GM12878 (cell line): Measurements from ENCODE around the gene FOSB. TPM values are rescaled to one million over a fixed set of nuclear protein-coding genes. Genes with fewer than 3 reads are reported as not detected.

Experiments
- ATAC-seq: fragments of 200-7000 bp; cut with Tn5 transposase; 3 replicates; pipeline ENCODE4 v1.9.1; 2020; ENCODE audit warnings: mild to moderate bottlenecking, moderate library complexity
- BruUV-seq: library from RNA; stranded (reverse); fragments of 400-500 nt; replicated peaks from 2 replicates; lab custom pipeline; 2021; lab: Mats Ljungman, UMichigan
- CTCF ChIA-PET: fragments of 300-600 bp; sonication (Branson Sonifier 250); formaldehyde crosslinking; extraction: SDS; loops from one replicate; lab custom pipeline; 2021; ENCODE audit warnings: inconsistent platforms; lab: Yijun Ruan, JAX
- POLR2A ChIA-PET: fragments of 350-600 bp; formaldehyde crosslinking; extraction: SDS; loops from one replicate; lab custom pipeline; 2021; ENCODE audit warnings: inconsistent platforms; lab: Charles Lee
- RAD21 ChIA-PET: fragments of 300-600 bp; sonication (Branson Sonifier 250); formaldehyde crosslinking; loops from one replicate; lab custom pipeline; 2023; ENCODE audit warnings: antibody characterized with exemption; ENCODE audit not compliant: unreplicated experiment; lab: Charles Lee
- SMC1A ChIA-PET: fragments of 300-600 bp; sonication (Branson Sonifier 250); formaldehyde crosslinking; loops from one replicate; lab custom pipeline; 2023; ENCODE audit not compliant: unreplicated experiment, uncharacterized antibody; lab: Charles Lee
- DNase-seq: peaks from one replicate; pipeline ENCODE4 v3.0.0-alpha.2; 2011; ENCODE audit warnings: low read depth, low spot score
- FAIRE-seq: peaks from 3 replicates; lab custom pipeline; 2011; peaks lifted over from hg19 to GRCh38; lab: Jason Lieb, UNC
- H2AFZ ChIP-seq: 2 replicates; pipeline ENCODE4 v1.6.0; 2011; ENCODE audit warnings: low read depth, low read length, control low read depth; ENCODE audit not compliant: control insufficient read depth
- H3K27ac ChIP-seq: 2 replicates; pipeline ENCODE4 v1.5.1; 2011; ENCODE audit warnings: control low read depth; ENCODE audit not compliant: control insufficient read depth, insufficient read depth
- H3K27me3 ChIP-seq, 2 experiments: replicated peaks in 1 of 2; 2 replicates each; pipeline versions ENCODE4 v1.6.0 to v1.6.1; 2011; ENCODE audit warnings: low read length in 1 of 2; ENCODE audit not compliant: control insufficient read depth in 2 of 2, insufficient read depth in 2 of 2
- H3K36me3 ChIP-seq, 2 experiments: 2 replicates each; pipeline ENCODE4 v1.5.1; 2011; ENCODE audit warnings: low read length in 1 of 2; ENCODE audit not compliant: control insufficient read depth in 2 of 2, insufficient read depth in 2 of 2
- H3K4me1 ChIP-seq: 2 replicates; pipeline ENCODE4 v1.6.1; 2011; ENCODE audit warnings: mild to moderate bottlenecking, low read length, moderate library complexity, mixed read lengths; ENCODE audit not compliant: control insufficient read depth, insufficient read depth
- H3K4me2 ChIP-seq: 2 replicates; pipeline ENCODE4 v1.6.0; 2011; ENCODE audit warnings: control low read depth; ENCODE audit not compliant: control insufficient read depth, insufficient read depth
- H3K4me3 ChIP-seq: fragments of 200-600 bp; sonication (generic); 2 replicates; pipeline ENCODE4 v1.5.1; 2016
- H3K79me2 ChIP-seq: 2 replicates; pipeline ENCODE4 v1.6.0; 2011; ENCODE audit warnings: low read length; ENCODE audit not compliant: control insufficient read depth, insufficient read depth
- H3K9ac ChIP-seq: 2 replicates; pipeline ENCODE4 v1.8.0; 2011; ENCODE audit warnings: low read length, control low read depth, mixed read lengths; ENCODE audit not compliant: control insufficient read depth, insufficient read depth
- H3K9me3 ChIP-seq: replicated peaks from 3 replicates; pipeline ENCODE4 v1.5.1; 2011; ENCODE audit warnings: mild to moderate bottlenecking, low read length; ENCODE audit not compliant: control insufficient read depth, insufficient read depth
- H4K20me1 ChIP-seq: 2 replicates; pipeline ENCODE4 v1.6.0; 2011; ENCODE audit not compliant: control insufficient read depth, insufficient read depth
- ATF7 ChIP-seq: fragments of 450-650 bp; IDR thresholded peaks from 2 replicates; pipeline ENCODE4 v1.6.1; 2016; ENCODE audit warnings: low read depth, mild to moderate bottlenecking
- BCLAF1 ChIP-seq: fragments of 450-650 bp; IDR thresholded peaks from 2 replicates; pipeline ENCODE4 v1.6.1; 2017; ENCODE audit warnings: antibody characterized with exemption, mild to moderate bottlenecking, moderate library complexity
- BMI1 ChIP-seq: fragments of 450-650 bp; IDR thresholded peaks from 2 replicates; pipeline ENCODE4 v1.6.1; 2016; ENCODE audit warnings: mild to moderate bottlenecking, moderate library complexity, borderline replicate concordance
- CHD1 ChIP-seq: IDR thresholded peaks from 2 replicates; pipeline ENCODE4 v1.6.1; 2012; ENCODE audit warnings: low read depth, low read length, improper control_type of control experiment
- CHD2 ChIP-seq: IDR thresholded peaks from 2 replicates; pipeline ENCODE4 v1.6.1; 2011; ENCODE audit warnings: low read depth, low read length, improper control_type of control experiment, borderline replicate concordance
- CREB1 ChIP-seq: IDR thresholded peaks from 2 replicates; pipeline ENCODE4 v1.6.1; 2012; ENCODE audit warnings: low read depth, mild to moderate bottlenecking, inconsistent platforms
- CREM ChIP-seq: IDR thresholded peaks from 2 replicates; pipeline ENCODE4 v1.6.1; 2014; ENCODE audit warnings: antibody characterized with exemption, low read depth
- EED ChIP-seq: sonication (generic); IDR thresholded peaks from 2 replicates; pipeline ENCODE4 v1.6.1; 2016; ENCODE audit warnings: antibody characterized with exemption, low read depth
- ESRRA ChIP-seq: IDR thresholded peaks from 2 replicates; pipeline ENCODE4 v1.6.1; 2012; ENCODE audit warnings: mild to moderate bottlenecking, low read length, improper control_type of control experiment
- GABPA ChIP-seq: IDR thresholded peaks from 2 replicates; pipeline ENCODE4 v1.6.1; 2014; ENCODE audit warnings: antibody characterized with exemption, low read depth, mild to moderate bottlenecking, inconsistent platforms
- JUNB ChIP-seq: IDR thresholded peaks from 2 replicates; pipeline ENCODE4 v1.6.1; 2016; ENCODE audit warnings: antibody characterized with exemption, mild to moderate bottlenecking
- KAT2A ChIP-seq: conservative IDR thresholded peaks from 2 replicates; pipeline ENCODE4 v1.6.1; 2011; ENCODE audit warnings: low read depth, low read length; ENCODE audit not compliant: control insufficient read depth
- MAX ChIP-seq: IDR thresholded peaks from 2 replicates; pipeline ENCODE4 v1.6.1; 2012; ENCODE audit warnings: low read depth, low read length, improper control_type of control experiment
- MLLT1 ChIP-seq: fragments of 450-650 bp; IDR thresholded peaks from 2 replicates; pipeline ENCODE4 v1.6.1; 2016; ENCODE audit warnings: mild to moderate bottlenecking
- NKRF ChIP-seq: fragments of 450-650 bp; conservative IDR thresholded peaks from 2 replicates; pipeline ENCODE4 v1.6.1; 2017; ENCODE audit warnings: mild to moderate bottlenecking, moderate library complexity
- PAX5 ChIP-seq: IDR thresholded peaks from 2 replicates; pipeline ENCODE4 v1.6.1; 2011; ENCODE audit warnings: low read depth, low read length, borderline replicate concordance
- POLR2AphosphoS5 ChIP-seq: IDR thresholded peaks from 2 replicates; pipeline ENCODE4 v1.6.1; 2011; ENCODE audit warnings: mild to moderate bottlenecking, low read length, inconsistent platforms
- SREBF1 ChIP-seq: IDR thresholded peaks from 2 replicates; pipeline ENCODE4 v1.6.1; 2012; ENCODE audit warnings: mild to moderate bottlenecking, low read length
- TARDBP ChIP-seq: IDR thresholded peaks from 2 replicates; pipeline ENCODE4 v1.6.1; 2016; ENCODE audit warnings: borderline replicate concordance
- WGBS: methylation state at CpG from one replicate; pipeline ENCODE4 v1.1.6; 2016; ENCODE audit warnings: low lambda C conversion rate; ENCODE audit not compliant: insufficient replicate concordance, insufficient coverage; ENCODE audit errors: missing lambda C conversion rate; 5-methylcytosine and 5-hydroxymethylcytosine counted together
- in situ Hi-C: fragments of 300-500 bp; cut with MboI; formaldehyde crosslinking; loops from 9 replicates; pipeline ENCODE4 v1.14.3; 2018; ENCODE audit warnings: mixed read lengths
- intact Hi-C: fragments of 100-400 bp; cut with micrococcal nuclease; formaldehyde crosslinking; loops from one replicate; pipeline ENCODE4 v1.14.2; 2022; ENCODE audit not compliant: unreplicated experiment
- polyA plus RNA-seq, 11 experiments: library from polyadenylated mRNA; depleted of rRNA in 4 of 11; unstranded in 6 of 11; stranded (reverse) in 5 of 11; fragments of >200 nt; fragmentation: Nextera tagmentation in 4 of 11; fragmentation: Illumina TruSeq in 1 of 11; extraction: Ambion mirVana in 4 of 11; extraction: Trizol in 1 of 11; gene quantifications; 1 replicate in 1 of 11; 2 replicates in 10 of 11; pipeline versions ENCODE4 v1.2.1 to v1.2.3, GENCODE V29; 2011 to 2016; ENCODE audit warnings: inconsistent platforms in 2 of 11, missing spikeins in 2 of 11, low read depth in 1 of 11
- total RNA-seq, 4 experiments: library from RNA; depleted of rRNA in 3 of 4; stranded (reverse); fragments of >200 nt in 3 of 4; fragmentation: Illumina TruSeq in 1 of 4; extraction: Trizol in 1 of 4; gene quantifications; 2 replicates each; pipeline versions ENCODE4 v1.2.1 to v1.2.3, GENCODE V29; 2013 to 2021

Gene FOSB
- total and polyA plus RNA-seq, 10 of the 15 experiments (the other 5 are each of a cell fraction or from before 2014, with no cell fraction given), result 0.06 to 0.56 (median 0.26) TPM

GRCh38 chr19:45489216-45489855 is 21.5 kb downstream of the FOSB start:
- Histone ChIP-seq H3K4me2 (no peak overlapping the region), H3K9me3 (no peaks in the 10 kb centered on the region), H3K9ac (no peak overlapping the region), H3K27ac (no peak overlapping the region), H2AFZ (no peak overlapping the region), H3K27me3 (no peaks in the 10 kb centered on the region), H4K20me1 (no peaks in the 10 kb centered on the region), H3K79me2 (no peaks in the 10 kb centered on the region), H3K4me3 (no peak overlapping the region), H3K36me3 (no peaks in the 10 kb centered on the region), H3K4me1 (0 out of 2 replicates have a peak, but pooled peaks cover 3% of the 10 kb centered on the region)
- ATAC-seq (no peak), FAIRE-seq (no peak), DNase-seq (no peak)
- ChIA-PET RAD21 (interaction anchor here (1.3 to 1.6 kb wide), 3 partner anchors 11 to 153 kb away, joined by 4 to 6 read pairs (median 5); no protein-coding TSS in a partner anchor), SMC1A (interaction anchor here (0.6 kb wide), 1 partner anchor 179 kb away, joined by 3 read pairs; the partner anchor contains the start of gene GIPR), POLR2A (interaction anchor here (0.8 kb wide), 1 partner anchor 11 kb away, joined by 3 read pairs; no protein-coding TSS in a partner anchor), CTCF (interaction anchor here (0.6 to 2.6 kb wide), 5 partner anchors 11 to 152 kb away, joined by 3 to 12 read pairs (median 3); no protein-coding TSS in a partner anchor)
- in situ Hi-C loops (no loop called here), intact Hi-C loops (loop anchor here (10.0 kb wide), 1 partner anchor 395 kb away; the partner anchor contains the start of gene PPP1R37)
- BruUV-seq, result no TSS peak
- WGBS, result 64% methylated on average over 20 of the region's 20 CpGs
- TF ChIP-seq NKRF, result no peak
- no peak for TF ChIP-seq POLR2AphosphoS5
- TF ChIP-seq CHD1, result no peak
- TF ChIP-seq TARDBP, result no peak
- no peak for TF ChIP-seq KAT2A
- TF ChIP-seq JUNB, result no peak
- TF ChIP-seq MAX, result no peak
- TF ChIP-seq CREM, result no peak
- TF ChIP-seq ATF7, result no peak
- no peak for TF ChIP-seq ESRRA
- TF ChIP-seq PAX5, result no peak
- TF ChIP-seq EED, result no peak
- TF ChIP-seq GABPA, result no peak
- TF ChIP-seq CREB1, result no peak
- TF ChIP-seq BMI1, result no peak
- no peak for TF ChIP-seq BCLAF1
- TF ChIP-seq MLLT1, result no peak
- no peak for TF ChIP-seq CHD2
- no peak for TF ChIP-seq SREBF1
